GM12801 (cell line): ENCODE measurements around the gene DPP6.

ENCODE experiments used
- TF ChIP-seq, protein P1 (sequence below): IDR thresholded peaks from one replicate; pipeline ENCODE4 v1.5.1; 2011; ENCODE audit warnings: control low read depth; ENCODE audit not compliant: insufficient read length; ENCODE audit errors: extremely low read depth

Gene DPP6

DNA sequence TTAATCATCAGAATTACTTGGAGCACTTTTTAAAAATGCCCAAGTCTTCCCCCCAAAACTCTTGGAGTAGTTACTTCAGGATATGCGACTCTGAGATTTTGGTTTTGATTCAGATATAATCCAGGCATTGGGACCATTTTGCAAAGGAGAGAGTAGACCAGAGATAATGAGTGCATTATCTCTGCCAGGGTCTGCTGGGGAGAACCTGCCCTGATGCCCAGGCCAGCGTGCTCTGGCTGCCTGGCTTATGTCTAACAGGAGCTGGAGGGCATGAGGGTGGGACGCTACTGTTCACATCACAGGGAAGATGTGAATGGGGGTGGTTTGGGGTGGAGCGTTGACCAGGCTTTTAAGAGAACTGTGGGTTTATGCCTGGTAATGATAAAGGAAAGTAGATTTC, 336.2 kb downstream of the DPP6 start:
- TF ChIP-seq, protein P1, sequence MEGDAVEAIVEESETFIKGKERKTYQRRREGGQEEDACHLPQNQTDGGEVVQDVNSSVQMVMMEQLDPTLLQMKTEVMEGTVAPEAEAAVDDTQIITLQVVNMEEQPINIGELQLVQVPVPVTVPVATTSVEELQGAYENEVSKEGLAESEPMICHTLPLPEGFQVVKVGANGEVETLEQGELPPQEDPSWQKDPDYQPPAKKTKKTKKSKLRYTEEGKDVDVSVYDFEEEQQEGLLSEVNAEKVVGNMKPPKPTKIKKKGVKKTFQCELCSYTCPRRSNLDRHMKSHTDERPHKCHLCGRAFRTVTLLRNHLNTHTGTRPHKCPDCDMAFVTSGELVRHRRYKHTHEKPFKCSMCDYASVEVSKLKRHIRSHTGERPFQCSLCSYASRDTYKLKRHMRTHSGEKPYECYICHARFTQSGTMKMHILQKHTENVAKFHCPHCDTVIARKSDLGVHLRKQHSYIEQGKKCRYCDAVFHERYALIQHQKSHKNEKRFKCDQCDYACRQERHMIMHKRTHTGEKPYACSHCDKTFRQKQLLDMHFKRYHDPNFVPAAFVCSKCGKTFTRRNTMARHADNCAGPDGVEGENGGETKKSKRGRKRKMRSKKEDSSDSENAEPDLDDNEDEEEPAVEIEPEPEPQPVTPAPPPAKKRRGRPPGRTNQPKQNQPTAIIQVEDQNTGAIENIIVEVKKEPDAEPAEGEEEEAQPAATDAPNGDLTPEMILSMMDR: no peak

DNA sequence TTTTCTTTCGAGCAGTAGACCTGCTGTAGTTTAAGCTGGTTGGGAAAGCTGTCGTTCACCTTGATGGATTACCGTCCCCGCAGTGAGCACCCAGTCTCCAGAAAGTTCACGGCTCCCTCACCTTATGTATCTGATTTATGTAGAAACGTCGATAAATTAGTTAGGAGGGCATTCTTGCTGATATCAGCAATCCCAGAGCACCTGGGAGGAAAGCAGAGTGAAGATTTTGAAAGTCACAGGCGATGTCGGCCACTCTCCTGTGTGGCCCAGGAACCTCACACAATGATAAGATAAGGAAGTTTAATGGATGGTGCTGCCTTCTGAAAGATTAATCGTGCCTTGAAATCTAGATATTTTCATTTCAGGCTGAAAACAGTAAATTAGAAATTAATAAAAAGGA, 336.8 kb downstream of the DPP6 start:
- TF ChIP-seq, protein P1: no peak

DNA sequence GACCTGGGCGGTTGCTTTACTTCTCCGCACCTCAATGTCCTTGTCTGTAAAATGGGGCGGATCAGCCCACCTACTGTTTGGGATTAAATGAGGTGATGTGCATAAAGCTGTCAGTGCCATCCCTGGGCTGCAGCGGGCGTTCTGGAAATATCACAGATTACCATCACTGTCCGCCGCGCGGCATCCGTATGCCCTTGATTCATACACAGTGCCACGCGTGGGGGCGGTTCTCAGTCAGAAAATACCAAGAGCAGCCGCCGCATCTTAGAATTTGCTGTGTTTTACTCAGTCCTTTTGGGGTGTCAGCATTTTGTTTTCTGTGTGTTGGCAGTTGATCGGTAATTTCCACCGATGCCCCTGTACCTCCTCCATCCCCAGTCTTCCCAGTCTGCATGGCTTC, 338.8 kb downstream of the DPP6 start:
- TF ChIP-seq, protein P1: no peak

DNA sequence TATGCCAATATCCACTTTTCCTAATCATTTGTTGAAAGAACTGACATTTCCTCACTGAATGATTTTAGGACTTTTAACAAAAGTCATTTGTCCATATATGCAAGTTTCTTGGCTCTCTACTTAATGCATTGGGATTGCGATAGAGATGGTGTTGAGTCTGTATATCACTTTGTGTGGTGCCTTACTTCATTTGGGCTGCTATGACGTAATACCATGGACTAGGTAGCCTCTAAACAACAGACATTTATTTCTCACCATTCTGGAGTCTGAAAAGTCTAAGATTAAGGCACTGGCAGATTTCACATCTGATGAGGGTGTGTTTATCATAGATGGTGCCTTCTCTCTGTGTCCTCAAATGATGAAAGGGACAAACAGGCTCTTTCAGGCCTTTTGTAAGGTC, 342.6 kb downstream of the DPP6 start:
- TF ChIP-seq, protein P1: no peak

DNA sequence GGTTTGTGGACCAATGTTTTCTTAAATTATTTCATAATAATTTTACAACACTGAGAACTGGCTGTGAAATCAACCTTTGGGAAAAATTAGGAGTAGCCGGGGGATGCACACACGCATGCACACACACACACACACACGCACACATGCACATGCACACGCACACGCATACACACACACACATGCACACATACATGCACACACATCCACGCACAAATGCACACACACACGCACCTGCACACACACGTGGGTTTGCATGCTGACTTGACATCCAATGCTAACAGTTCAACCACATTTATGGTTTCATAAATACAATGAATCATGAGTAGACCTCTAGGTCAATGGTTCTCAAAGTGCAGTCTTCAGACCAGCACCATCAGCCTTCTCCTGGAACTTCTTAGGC, 354.1 kb downstream of the DPP6 start:
- TF ChIP-seq, protein P1: no peak

DNA sequence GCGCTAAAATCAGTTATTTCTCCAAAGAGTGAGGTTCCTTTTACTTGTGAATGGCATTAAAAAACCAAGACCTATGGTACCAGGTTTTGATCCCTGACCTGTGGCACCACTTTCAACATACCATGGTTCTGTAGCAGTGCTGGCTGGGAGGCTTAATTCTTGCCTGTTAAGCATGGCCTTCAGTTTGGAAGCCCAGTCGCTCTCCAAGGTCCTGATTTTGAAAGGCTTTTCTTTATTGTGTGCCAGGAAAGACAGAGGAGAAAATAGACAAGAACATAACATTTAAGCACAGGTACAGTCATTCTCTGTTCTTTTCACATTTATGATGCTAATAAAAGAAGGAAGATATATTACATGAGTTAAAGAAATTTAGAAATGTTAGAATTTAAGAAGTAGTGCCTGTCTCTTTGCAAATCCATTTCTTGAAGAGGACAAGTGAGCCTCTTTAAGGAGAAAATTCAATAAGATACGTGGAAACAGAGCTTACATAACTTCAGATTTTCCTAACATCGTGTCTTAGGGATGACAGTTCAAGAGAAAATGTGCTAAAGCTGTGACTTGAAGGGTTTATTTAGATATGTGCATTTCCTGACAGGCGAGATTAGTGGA, 357.6 kb downstream of the DPP6 start:
- TF ChIP-seq, protein P1: no peak

DNA sequence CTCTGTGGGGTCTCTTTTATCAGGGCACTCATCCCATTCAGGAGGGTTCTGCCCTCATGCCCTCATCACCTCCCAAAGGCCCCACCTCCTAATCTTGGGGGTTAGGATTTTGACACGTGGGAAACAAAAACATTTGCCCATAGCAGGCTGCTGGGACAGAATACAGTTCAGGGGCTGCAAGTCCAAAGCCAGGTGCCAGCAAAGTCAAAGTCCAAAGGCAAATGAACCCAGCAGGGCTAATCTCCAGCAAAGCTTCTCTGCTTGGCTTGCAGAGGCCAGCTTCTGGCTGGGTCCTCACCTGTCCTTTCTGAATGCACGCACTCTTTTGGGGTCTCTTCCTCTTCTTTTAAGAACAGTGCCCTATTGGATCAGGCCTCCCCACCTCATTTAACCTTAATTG, 359.9 kb downstream of the DPP6 start:
- TF ChIP-seq, protein P1: no peak
